Dermis microvascular lymphatic vessel endothelial cell (primary cell): ENCODE data around the gene PHRF1. TPM values are rescaled to one million over a fixed set of nuclear protein-coding genes. Genes with fewer than 3 reads are reported as not detected.

ENCODE experiments used
- DNase-seq, 2 donors: peaks; one replicate each; pipeline versions ENCODE4 v3.0.0 to v3.0.0-alpha.2; 2010; ENCODE audit warnings: low read depth in 2 of 2
- total RNA-seq: library from RNA; depleted of rRNA; stranded (reverse); fragments of >200 nt; gene quantifications from 2 replicates; pipeline ENCODE4 v1.2.1, GENCODE V29; 2014

Gene PHRF1
- 16.8 and 23.8 TPM in 2 replicates for total RNA-seq

- peak; percentile 86 to 96 for DNase-seq
Observed at GRCh38 chr11:575996-576768, at the start of gene PHRF1. Gene PHRF1, plus strand, starts transcription at chr11:576470. Its CDS starts 5,043 bp downstream, at chr11:581513.

- DNase-seq, result no peak
Observed at GRCh38 chr11:528166-528814, 48.0 kb upstream of the PHRF1 start.

DNA sequence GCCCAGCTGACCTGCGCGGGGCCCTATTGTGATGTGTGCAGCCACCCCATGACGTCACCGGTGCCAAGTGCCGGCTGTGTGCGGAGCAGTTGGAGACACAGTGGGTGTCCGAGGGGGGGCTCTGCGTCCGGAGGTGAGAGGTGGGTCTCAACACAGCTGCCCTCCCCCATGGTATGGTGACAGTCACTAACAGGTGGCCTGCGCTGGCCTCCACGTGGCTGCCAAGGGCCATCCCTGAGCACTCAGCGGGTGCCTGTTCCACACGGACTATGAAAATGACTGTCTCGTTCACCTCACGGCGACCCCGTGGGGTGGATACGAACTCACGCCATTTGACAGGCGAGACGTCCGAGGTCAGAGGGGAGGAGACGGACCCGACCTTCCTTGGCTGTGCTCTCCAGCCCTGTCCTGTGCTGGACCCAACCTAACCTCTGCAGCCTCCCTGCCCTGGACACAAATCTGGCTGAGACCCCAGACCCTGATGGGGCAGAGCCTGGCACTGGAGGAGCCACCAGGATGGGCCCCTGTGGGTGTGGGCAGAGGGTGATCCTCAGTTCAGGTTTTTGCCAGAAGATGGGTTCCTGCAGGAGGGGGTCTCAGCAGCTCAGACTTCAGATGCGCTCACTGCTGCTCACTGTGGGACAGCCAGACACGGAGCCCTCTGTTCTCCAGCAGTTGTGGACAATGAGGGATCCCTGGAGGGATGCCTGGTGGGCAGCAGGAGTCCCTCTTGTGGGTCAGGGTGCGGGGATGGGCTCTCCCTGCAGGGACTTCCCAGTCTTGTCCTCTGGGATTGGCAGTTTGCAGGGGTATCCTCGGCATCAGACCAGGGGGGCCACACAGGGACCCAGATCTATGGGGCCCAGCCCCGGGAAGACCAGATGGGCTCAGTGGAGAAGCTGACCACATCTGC, 47.2 kb upstream of the PHRF1 start:
- no peak for DNase-seq

- no peak for DNase-seq
Observed at GRCh38 chr11:529728-530411, 46.4 kb upstream of the PHRF1 start.

DNA sequence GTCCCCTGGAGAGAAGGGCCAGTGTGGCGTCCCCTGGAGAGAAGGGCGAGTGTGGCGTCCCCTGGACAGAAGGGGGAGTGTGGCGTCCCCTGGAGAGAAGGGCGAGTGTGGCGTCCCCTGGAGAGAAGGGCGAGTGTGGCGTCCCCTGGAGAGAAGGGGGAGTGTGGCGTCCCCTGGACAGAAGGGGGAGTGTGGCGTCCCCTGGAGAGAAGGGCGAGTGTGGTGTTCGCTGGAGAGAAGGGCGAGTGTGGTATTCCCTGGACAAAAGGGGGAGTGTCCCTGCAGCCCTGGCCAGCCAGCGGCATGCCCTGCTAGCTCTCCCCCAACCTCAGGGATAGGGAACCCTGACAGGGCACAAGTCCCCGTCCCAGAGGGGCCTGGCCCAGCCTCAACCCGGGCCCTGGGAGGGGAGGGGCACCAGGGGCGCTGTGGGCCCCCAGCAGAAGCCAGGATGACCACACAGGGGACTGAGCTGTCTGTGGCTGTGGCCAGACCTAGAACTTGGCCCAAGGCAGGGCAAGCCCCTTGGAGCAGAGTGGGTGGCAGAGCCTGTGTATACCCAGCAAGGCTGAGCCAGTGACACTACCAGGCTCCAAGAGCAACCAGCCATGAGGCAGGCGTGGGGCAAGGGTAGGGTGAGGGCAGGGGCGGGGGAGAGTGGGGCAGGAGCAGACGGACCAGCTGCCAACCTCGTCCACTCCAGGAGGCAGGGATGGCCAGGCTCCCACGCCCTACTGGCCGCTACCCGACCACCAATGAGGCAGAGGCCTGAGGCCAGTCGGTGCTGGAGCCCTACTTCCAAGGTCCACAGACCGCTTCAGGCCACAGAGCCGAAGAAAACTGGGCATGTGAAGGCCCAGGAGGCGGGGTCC, 45.1 kb upstream of the PHRF1 start:
- DNase-seq, result no peak

GRCh38 chr11:531919-532526, 44.2 kb upstream of the PHRF1 start:
- no peak for DNase-seq

GRCh38 chr11:532527-532985, 43.7 kb upstream of the PHRF1 start:
- no peak for DNase-seq

- no peak for DNase-seq
Observed at GRCh38 chr11:532986-533585, 43.2 kb upstream of the PHRF1 start.

GRCh38 chr11:533586-534395, 42.5 kb upstream of the PHRF1 start:
- DNase-seq, result no peak

DNA sequence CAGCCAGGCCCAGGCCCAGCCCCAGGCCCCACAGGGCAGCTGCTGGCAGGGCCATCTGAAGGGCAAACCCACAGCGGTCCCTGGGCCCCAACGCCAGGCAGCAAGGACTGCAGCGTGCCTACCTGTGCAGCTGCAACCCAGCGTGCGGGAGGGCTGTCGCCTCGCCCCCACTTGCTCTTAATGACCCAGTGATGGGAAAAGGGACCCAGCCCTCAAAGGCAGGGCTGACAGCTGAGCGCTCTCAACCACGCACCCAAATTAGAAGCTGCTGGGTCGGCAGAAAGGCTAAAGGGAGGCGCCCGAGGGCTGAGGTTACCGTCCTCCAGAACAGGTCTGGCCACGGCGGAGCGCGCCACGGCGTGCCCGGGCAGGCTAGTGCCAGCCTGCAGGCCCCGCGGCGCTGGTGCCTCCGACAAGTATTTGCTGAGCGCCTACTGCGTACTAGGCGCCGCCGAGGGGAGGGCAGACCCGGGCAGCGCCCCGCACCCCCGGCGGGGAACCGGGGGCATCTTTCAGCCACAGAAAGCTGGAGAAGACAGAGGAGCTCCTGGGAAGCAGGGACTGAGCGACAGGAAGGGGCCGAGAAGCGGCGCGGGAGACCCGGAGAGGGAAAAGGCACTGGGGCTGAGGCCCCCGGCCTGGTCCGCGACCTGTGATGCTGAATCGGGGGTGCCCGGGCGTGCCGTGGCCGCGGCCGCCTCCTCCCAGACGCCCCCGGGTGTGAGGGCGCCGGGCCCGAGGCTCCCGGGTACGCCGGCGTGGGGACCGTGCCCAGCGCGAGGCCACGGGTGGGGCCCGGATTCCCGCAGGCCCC, 41.7 kb upstream of the PHRF1 start:
- DNase-seq, result peak in 1 of 2 donors; percentile 45

DNA sequence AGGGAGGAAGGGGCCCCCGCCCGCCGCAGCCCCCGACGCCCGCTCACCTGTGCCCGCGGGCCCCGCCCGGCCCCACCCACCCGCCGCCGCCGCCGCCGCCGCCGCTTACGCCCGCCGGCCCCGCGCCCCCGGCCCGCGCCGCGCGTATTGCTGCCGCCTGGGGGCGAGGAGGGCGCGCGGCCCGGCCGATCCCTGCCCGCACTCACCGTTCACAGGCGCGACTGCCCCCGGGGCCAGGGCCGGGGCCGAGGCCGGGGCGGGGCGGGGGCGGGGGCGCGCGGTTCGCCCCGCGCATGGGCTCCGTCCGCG, 41.1 kb upstream of the PHRF1 start:
- DNase-seq, result no peak

GRCh38 chr11:535519-536454, 40.5 kb upstream of the PHRF1 start, which contains the start of gene HRAS:
Gene HRAS, minus strand, starts transcription at chr11:535576.
- DNase-seq, result peak; percentile 77 to 96

DNA sequence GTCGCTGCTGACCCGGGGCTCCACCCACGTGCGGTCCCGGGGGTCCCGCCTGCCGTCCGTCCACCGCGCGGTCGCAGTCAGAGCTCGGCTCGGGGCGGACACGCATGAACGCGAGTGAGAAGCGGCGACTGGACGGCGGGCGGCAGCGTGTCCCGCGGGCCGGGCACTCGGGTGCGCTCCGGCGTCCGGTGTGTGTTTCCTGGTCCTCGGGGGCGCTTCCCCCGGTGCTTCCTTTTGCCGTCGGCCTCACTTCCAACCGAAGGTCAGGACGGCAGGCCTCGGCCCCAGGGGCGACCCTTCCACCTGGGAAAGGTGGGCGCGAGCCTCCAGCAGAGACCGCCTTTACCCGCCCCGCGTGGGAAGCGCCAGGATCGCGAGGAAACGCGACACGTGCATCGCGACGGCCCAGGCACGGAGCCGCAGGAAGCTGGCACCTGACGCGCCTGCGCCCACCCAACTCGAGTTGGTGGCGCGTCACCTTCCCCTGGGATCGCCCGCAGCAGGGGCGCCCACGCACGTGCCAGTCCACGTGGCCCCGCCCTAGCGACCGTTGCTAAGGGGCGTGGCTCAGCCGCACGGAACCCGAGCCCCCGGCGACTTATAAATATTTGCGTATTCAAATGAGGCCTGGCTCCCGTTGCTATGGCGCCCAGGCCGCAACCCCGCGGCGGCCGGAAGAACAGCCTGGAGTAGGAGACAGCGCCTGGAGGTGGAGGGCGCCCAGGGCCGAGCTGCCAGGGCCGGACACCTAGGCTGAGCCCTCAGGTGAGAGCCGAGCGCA, 39.2 kb upstream of the PHRF1 start, which contains the start of gene LRRC56:
TSS of gene LRRC56 (plus strand) at position 687 of the 781 bp plus-strand sequence. CDS start 3,158 bp downstream, outside the sequence.
- DNase-seq, result peak; percentile 35 to 66

DNA sequence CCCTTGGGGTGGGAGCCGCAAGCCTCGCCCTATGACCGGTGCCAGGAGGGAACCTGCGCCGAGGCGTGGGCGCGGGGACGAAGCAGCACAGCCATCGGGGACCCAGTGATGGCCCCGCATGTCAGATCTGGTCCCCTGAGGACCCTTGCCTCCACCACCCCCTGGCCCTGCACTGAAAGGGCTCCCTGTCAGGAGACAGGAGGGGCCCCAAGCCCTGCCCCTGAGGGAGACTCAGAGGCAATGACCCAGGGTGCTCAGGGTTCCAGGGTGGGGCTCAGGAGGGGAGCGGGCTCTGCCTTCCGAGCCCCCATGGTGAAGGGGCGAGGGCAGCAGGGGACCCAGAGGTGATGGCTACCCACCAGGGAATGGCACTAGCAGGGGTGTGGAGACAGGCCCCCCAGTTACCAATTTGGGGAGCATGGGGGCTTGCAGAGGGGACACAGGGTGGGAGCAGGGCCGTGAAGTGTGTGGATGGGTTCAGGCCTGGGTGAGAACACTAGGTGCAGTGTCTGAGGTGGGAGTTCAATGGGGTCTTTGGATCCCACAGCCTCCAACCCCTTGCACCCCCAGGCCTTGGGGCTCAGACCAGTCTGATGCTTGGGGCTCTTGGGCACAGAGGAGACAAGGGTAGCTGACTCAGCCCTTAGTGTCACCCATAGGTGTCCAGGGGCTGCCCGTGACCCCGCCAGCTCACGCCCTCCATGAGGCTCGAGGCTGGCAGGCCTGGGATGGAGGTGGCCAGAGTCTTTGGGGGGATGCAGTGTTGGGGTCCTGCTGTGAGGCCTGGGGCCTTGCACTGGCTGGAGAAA, 38.4 kb upstream of the PHRF1 start:
- no peak for DNase-seq
